HepG2 (cell line): Measurements from ENCODE around the gene SRC. TPM values are rescaled to one million over a fixed set of nuclear protein-coding genes. Genes with fewer than 3 reads are reported as not detected.
A peak's percentile ranks its signal among the peaks of the same experiment; 100 is the strongest.

ENCODE experiments used
- ERF ChIP-seq: IDR thresholded peaks from 2 replicates; pipeline ENCODE4 v1.6.1; 2018; ENCODE audit warnings: missing biosample characterization, missing genetic modification reagents
- HNRNPLL ChIP-seq: fragments of 200-400 bp; formaldehyde crosslinking; IDR thresholded peaks from 2 replicates; pipeline ENCODE4 v1.6.1; 2017; ENCODE audit warnings: mild to moderate bottlenecking, low read depth, low read length; ENCODE audit not compliant: poor library complexity, severe bottlenecking
- KDM1A ChIP-seq: IDR thresholded peaks from 2 replicates; pipeline ENCODE4 v1.6.1; 2016; ENCODE audit warnings: missing compliant biosample characterization
- RBM22 ChIP-seq: fragments of 200-400 bp; formaldehyde crosslinking; optimal IDR thresholded peaks from 2 replicates; pipeline ENCODE3; 2017; ENCODE audit warnings: mild to moderate bottlenecking, low read length, moderate library complexity
- TP53 ChIP-seq: sonication (generic); formaldehyde crosslinking; conservative IDR thresholded peaks from 2 replicates; pipeline ENCODE4 v1.4.0; 2020; ENCODE audit warnings: missing genetic modification reagents
- ZMYM4 ChIP-seq: sonication (generic); formaldehyde crosslinking; IDR thresholded peaks from 2 replicates; pipeline ENCODE4 v1.8.1; 2023; ENCODE audit warnings: mild to moderate bottlenecking, missing genetic modification reagents
- ZNF225 ChIP-seq: sonication (generic); formaldehyde crosslinking; IDR thresholded peaks from 2 replicates; pipeline ENCODE4 v1.4.0; 2020; ENCODE audit warnings: mild to moderate bottlenecking, missing genetic modification reagents
- ZNF792 ChIP-seq: IDR thresholded peaks from 2 replicates; pipeline ENCODE4 v1.6.1; 2016
- ZNF800 ChIP-seq: sonication (generic); formaldehyde crosslinking; IDR thresholded peaks from 2 replicates; pipeline ENCODE4 v1.4.0; 2020; ENCODE audit warnings: missing genetic modification reagents
- polyA plus RNA-seq, 8 experiments: library from polyadenylated mRNA; depleted of rRNA in 3 of 8; stranded (reverse) in 7 of 8; unstranded in 1 of 8; fragments of >200 nt; fragmentation: Illumina TruSeq in 4 of 8; extraction: Trizol in 4 of 8; gene quantifications; 2 replicates each; pipeline versions ENCODE4 v1.2.1 to v1.2.3, GENCODE V29; 2011 to 2016; ENCODE audit warnings: low read depth in 4 of 8, missing spikeins in 1 of 8, mixed read lengths in 1 of 8; ENCODE audit not compliant: insufficient read depth in 1 of 8
- total RNA-seq, 5 experiments: library from RNA; depleted of rRNA; stranded (reverse); fragments of >200 nt; fragmentation: Illumina TruSeq; extraction: Trizol; gene quantifications; 2 replicates each; pipeline ENCODE4 v1.2.3, GENCODE V29; 2016; ENCODE audit warnings: low read depth in 1 of 5
- TF ChIP-seq, protein P1 (sequence below): sonication (generic); formaldehyde crosslinking; IDR thresholded peaks from 2 replicates; pipeline ENCODE4 v1.4.0; 2020; ENCODE audit warnings: mild to moderate bottlenecking, missing genetic modification reagents

SRC gene
- total and polyA plus RNA-seq, 2 of the 13 experiments (the other 11 are each of a cell fraction or from before 2014, with no cell fraction given) = 54.7 to 192 TPM

DNA sequence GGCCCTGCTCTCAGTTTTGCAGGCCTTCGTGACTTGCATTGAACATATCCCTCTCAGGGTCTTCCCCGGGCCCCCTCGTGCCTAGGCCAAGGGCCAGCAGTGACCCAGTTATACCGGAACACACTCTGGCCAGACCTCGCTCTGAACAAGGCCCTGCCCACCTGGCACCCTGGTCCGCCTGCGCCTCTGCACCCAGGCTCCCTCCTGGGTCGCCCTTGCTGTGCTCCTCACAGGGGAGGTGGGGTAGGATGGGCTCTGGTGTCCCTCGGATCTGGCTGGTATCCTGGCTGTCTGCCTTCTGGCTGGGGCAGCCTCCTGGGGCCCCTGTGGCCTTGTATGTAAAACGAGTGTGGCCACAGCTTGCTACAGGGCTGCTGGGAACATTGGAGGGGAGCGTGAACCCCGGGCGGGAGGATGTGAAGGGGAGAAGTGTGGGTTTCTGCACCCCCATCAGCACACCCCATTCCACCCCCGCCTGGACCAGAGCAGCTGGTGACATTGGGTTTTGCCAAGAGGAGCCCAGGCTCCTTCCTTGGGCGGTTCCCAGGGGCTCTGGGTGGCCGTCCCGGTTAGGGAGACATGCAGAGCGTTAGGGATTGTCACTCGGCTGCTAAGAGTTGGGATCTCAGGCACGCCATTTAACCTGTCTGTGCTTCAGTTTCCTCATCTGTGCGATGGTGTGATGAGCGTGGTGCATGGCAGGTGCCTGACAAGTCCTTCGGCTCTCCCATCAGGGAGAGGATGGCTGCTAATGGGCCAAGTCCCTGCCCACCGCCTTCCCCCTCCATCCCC is 17.5 kb downstream of the SRC start (continued):
- TF ChIP-seq ZNF800 (CRISPR knock-in tag) (no peak), KDM1A (CRISPR knock-in tag) (no peak), TP53 (CRISPR knock-in tag) (no peak), HNRNPLL (peak; percentile 9), ZNF225 (CRISPR knock-in tag) (no peak), RBM22 (peak; percentile 82), ZNF792 (CRISPR knock-in tag) (no peak), ERF (CRISPR knock-in tag) (no peak), ZMYM4 (no peak)
- TF ChIP-seq, protein P1, sequence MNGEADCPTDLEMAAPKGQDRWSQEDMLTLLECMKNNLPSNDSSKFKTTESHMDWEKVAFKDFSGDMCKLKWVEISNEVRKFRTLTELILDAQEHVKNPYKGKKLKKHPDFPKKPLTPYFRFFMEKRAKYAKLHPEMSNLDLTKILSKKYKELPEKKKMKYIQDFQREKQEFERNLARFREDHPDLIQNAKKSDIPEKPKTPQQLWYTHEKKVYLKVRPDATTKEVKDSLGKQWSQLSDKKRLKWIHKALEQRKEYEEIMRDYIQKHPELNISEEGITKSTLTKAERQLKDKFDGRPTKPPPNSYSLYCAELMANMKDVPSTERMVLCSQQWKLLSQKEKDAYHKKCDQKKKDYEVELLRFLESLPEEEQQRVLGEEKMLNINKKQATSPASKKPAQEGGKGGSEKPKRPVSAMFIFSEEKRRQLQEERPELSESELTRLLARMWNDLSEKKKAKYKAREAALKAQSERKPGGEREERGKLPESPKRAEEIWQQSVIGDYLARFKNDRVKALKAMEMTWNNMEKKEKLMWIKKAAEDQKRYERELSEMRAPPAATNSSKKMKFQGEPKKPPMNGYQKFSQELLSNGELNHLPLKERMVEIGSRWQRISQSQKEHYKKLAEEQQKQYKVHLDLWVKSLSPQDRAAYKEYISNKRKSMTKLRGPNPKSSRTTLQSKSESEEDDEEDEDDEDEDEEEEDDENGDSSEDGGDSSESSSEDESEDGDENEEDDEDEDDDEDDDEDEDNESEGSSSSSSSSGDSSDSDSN (CRISPR knock-in tag) = 0 out of 2 replicates have a peak, but pooled peaks have one; percentile 12
